H9 (cell line): ENCODE results near the gene RAI1. TPM values are rescaled to one million over a fixed set of nuclear protein-coding genes. Genes with fewer than 3 reads are reported as not detected.

Source experiments
- DNase-seq: peaks from one replicate; pipeline ENCODE4 v3.0.0-alpha.2; 2017
- H2AFZ ChIP-seq: one replicate; pipeline ENCODE4 v1.6.1; 2013; ENCODE audit warnings: mild to moderate bottlenecking, low read length, control low read depth, moderate library complexity
- H2AK5ac ChIP-seq: 2 replicates; pipeline ENCODE4 v1.6.1; 2013; ENCODE audit warnings: low read length, control low read depth, mixed read lengths; ENCODE audit not compliant: insufficient read length
- H2BK120ac ChIP-seq: one replicate; pipeline ENCODE4 v1.6.1; 2013; ENCODE audit warnings: low read depth, mild to moderate bottlenecking, low read length, control low read depth, inconsistent platforms; ENCODE audit not compliant: poor library complexity, severe bottlenecking
- H2BK12ac ChIP-seq: 2 replicates; pipeline ENCODE4 v1.6.1; 2013; ENCODE audit warnings: low read length, control low read depth, mixed read lengths, low read depth; ENCODE audit not compliant: insufficient read length
- H2BK15ac ChIP-seq: 2 replicates; pipeline ENCODE4 v1.6.1; 2013; ENCODE audit warnings: low read depth, low read length, control low read depth
- H2BK20ac ChIP-seq: one replicate; pipeline ENCODE4 v1.6.1; 2013; ENCODE audit warnings: low read depth, mild to moderate bottlenecking, low read length, control low read depth, inconsistent platforms; ENCODE audit not compliant: poor library complexity, severe bottlenecking
- H2BK5ac ChIP-seq: 2 replicates; pipeline ENCODE4 v1.6.1; 2013; ENCODE audit warnings: low read length, control low read depth, mixed read lengths; ENCODE audit not compliant: insufficient read length
- H3K14ac ChIP-seq: 2 replicates; pipeline ENCODE4 v1.6.1; 2013; ENCODE audit warnings: low read length, control low read depth; ENCODE audit not compliant: insufficient read depth
- H3K18ac ChIP-seq: 2 replicates; pipeline ENCODE4 v1.6.1; 2013; ENCODE audit warnings: low read depth, mild to moderate bottlenecking, mixed read lengths, low read length, control low read depth; ENCODE audit not compliant: insufficient read length
- H3K23ac ChIP-seq: 2 replicates; pipeline ENCODE4 v1.6.1; 2013; ENCODE audit warnings: low read length, control low read depth, mixed read lengths, low read depth; ENCODE audit not compliant: insufficient read length
- H3K23me2 ChIP-seq: 2 replicates; pipeline ENCODE4 v1.6.1; 2013; ENCODE audit warnings: low read depth, mild to moderate bottlenecking, mixed read lengths, low read length, control low read depth; ENCODE audit not compliant: insufficient read length, poor library complexity, severe bottlenecking
- H3K27ac ChIP-seq: 2 replicates; pipeline ENCODE4 v1.5.1; 2013; ENCODE audit warnings: low read length, control low read depth, mixed read lengths, low read depth; ENCODE audit not compliant: insufficient read length
- H3K27me3 ChIP-seq: 2 replicates; pipeline ENCODE4 v1.6.1; 2013; ENCODE audit warnings: low read length, control low read depth, inconsistent platforms; ENCODE audit not compliant: insufficient read depth
- H3K4ac ChIP-seq: 2 replicates; pipeline ENCODE4 v1.6.1; 2013; ENCODE audit warnings: low read depth, mild to moderate bottlenecking, control low read depth, inconsistent platforms, low read length, moderate library complexity
- H3K4me1 ChIP-seq: 2 replicates; pipeline ENCODE4 v1.6.1; 2013; ENCODE audit warnings: low read length, control low read depth, inconsistent platforms; ENCODE audit not compliant: insufficient read depth
- H3K4me2 ChIP-seq: 2 replicates; pipeline ENCODE4 v1.6.1; 2013; ENCODE audit warnings: low read length, control low read depth, mixed read lengths; ENCODE audit not compliant: insufficient read length, insufficient read depth
- H3K56ac ChIP-seq: 2 replicates; pipeline ENCODE4 v1.6.1; 2013; ENCODE audit warnings: low read depth, mild to moderate bottlenecking, mixed read lengths, low read length, control low read depth; ENCODE audit not compliant: insufficient read length
- H3K79me1 ChIP-seq: 2 replicates; pipeline ENCODE4 v1.6.1; 2013; ENCODE audit warnings: low read depth, mild to moderate bottlenecking, moderate library complexity, low read length, control low read depth, inconsistent platforms; ENCODE audit not compliant: insufficient read depth, poor library complexity, severe bottlenecking
- H3K79me2 ChIP-seq: 2 replicates; pipeline ENCODE4 v1.6.1; 2013; ENCODE audit warnings: low read length, control low read depth, inconsistent platforms; ENCODE audit not compliant: insufficient read depth
- H3K9ac ChIP-seq: 2 replicates; pipeline ENCODE4 v1.6.1; 2013; ENCODE audit warnings: low read length, control low read depth, mixed read lengths; ENCODE audit not compliant: insufficient read length; ENCODE audit errors: extremely low read depth
- H3K9me3 ChIP-seq: one replicate; pipeline ENCODE4 v1.6.1; 2013; ENCODE audit warnings: low read depth, low read length, inconsistent platforms; ENCODE audit not compliant: control insufficient read depth
- H3T11ph ChIP-seq: one replicate; pipeline ENCODE4 v1.6.1; 2013; ENCODE audit warnings: mild to moderate bottlenecking, low read length, control low read depth, inconsistent platforms
- H4K20me1 ChIP-seq: one replicate; pipeline ENCODE4 v1.6.1; 2013; ENCODE audit not compliant: control insufficient read depth, insufficient read length, insufficient read depth
- H4K5ac ChIP-seq: 2 replicates; pipeline ENCODE4 v1.6.1; 2013; ENCODE audit warnings: low read depth, mild to moderate bottlenecking, mixed read lengths, low read length, control low read depth; ENCODE audit not compliant: insufficient read length
- H4K8ac ChIP-seq: replicated peaks from 2 replicates; pipeline ENCODE4 v1.6.1; 2013; ENCODE audit warnings: low read length, control low read depth, mixed read lengths, low read depth; ENCODE audit not compliant: insufficient read length
- H4K91ac ChIP-seq: 2 replicates; pipeline ENCODE4 v1.6.1; 2013; ENCODE audit warnings: low read depth, mild to moderate bottlenecking, moderate library complexity, mixed read lengths, low read length, control low read depth; ENCODE audit not compliant: insufficient read length
- H3K27ac Mint-ChIP-seq, 3 experiments: 2 replicates in 2 of 3; 3 replicates in 1 of 3; pipeline ENCODE4 v1.8.0; 2020 to 2021; ENCODE audit warnings: mixed read lengths in 3 of 3, mild to moderate bottlenecking in 1 of 3, moderate library complexity in 1 of 3
- H3K27me3 Mint-ChIP-seq: 2 replicates; pipeline ENCODE4 v1.8.0; 2021; ENCODE audit warnings: low read depth, mild to moderate bottlenecking, moderate library complexity, mixed read lengths
- H3K36me3 Mint-ChIP-seq, 3 experiments: 2 replicates in 2 of 3; 3 replicates in 1 of 3; pipeline ENCODE4 v1.8.0; 2020 to 2021; ENCODE audit warnings: low read depth in 3 of 3, mixed read lengths in 3 of 3; ENCODE audit not compliant: insufficient read depth in 1 of 3
- H3K4me1 Mint-ChIP-seq, 2 experiments: 2 replicates each; pipeline ENCODE4 v1.8.0; 2020; ENCODE audit warnings: mixed read lengths in 2 of 2
- H3K4me3 Mint-ChIP-seq, 2 experiments: 2 replicates in 1 of 2; 3 replicates in 1 of 2; pipeline ENCODE4 v1.8.0; 2020 to 2021; ENCODE audit warnings: mild to moderate bottlenecking in 2 of 2, mixed read lengths in 2 of 2, moderate library complexity in 1 of 2
- H3K9me3 Mint-ChIP-seq, 2 experiments: 2 replicates in 1 of 2; 3 replicates in 1 of 2; pipeline ENCODE4 v1.8.0; 2020; ENCODE audit warnings: mild to moderate bottlenecking in 2 of 2, mixed read lengths in 2 of 2, moderate library complexity in 1 of 2
- CTCF ChIP-seq: fragments of 200-600 bp; sonication (generic); conservative IDR thresholded peaks from 3 replicates; pipeline ENCODE4 v1.8.0; 2021; ENCODE audit warnings: antibody characterized with exemption, mild to moderate bottlenecking
- WGBS: extraction: QIAGEN DNeasy Blood & Tissue Kit; methylation state at CpG from one replicate; pipeline ENCODE4 v1.1.7; 2013; ENCODE audit warnings: missing lambda C conversion rate, low lambda C conversion rate, mixed read lengths; ENCODE audit not compliant: insufficient read length; ENCODE audit errors: extremely low coverage; 5-methylcytosine and 5-hydroxymethylcytosine counted together
- total RNA-seq: library from RNA; stranded (reverse); gene quantifications from 2 replicates; pipeline ENCODE4 v1.2.1, GENCODE V29; 2021

RAI1 gene
- total RNA-seq, 1 experiment from 2014 or later, result 1.5 TPM

DNA sequence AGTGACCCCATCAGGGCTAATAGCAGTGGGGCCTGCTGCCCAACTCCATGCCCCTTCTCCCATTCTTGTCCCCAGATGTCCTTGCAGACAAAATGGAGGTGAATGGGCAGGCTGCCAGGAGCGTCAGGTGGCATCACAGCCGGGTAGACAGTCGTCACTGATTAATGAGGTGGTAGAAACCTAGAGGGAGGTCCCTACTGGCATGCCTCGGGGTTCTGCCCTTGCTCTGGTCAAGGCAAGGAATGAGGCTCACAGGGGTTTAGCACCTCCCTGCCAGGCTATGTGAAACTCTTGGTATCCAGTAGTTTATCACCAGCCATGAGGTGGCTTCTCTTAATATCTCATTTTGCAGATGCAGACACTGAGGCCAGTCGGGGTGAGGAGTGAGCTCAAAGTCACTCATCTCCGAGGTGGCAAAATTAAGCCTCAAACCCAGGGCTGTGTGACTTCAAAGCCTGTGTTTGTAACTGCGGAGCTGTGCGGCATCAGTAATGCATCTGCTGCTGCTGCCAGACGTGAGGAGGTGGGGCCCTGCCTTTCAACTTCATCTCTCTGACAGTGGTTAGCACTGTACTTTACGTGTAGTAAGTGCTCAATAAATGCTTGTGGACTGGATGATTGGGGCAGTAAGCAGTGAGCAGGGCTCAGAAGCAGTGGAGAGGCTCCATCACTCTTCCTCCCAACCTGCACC is 21.3 kb downstream of the RAI1 start:
- H4K8ac ChIP-seq, result no peak overlapping the region
- no peak overlapping the region for H3K27ac ChIP-seq
- no peak overlapping the region for H2BK15ac ChIP-seq
- H3K9ac ChIP-seq, result no peak overlapping the region
- H3K79me1 ChIP-seq, result no peaks in the 10 kb centered on the region
- H3K27me3 ChIP-seq, result peaks cover 68% of the 10 kb centered on the region
- H2BK12ac ChIP-seq, result no peak overlapping the region
- H4K91ac ChIP-seq, result no peak overlapping the region
- no peak overlapping the region for H3K4me3 Mint-ChIP-seq
- peaks cover 0 to 5% of the 10 kb centered on the region in 2 experiments; a peak in 3 of 5 replicates for H3K9me3 Mint-ChIP-seq
- no peak overlapping the region for H2BK120ac ChIP-seq
- H2AFZ ChIP-seq, result no peak overlapping the region
- peaks cover 0 to 2% (median 1%) of the 10 kb centered on the region in 3 experiments; a peak in 3 of 7 replicates for H3K36me3 Mint-ChIP-seq
- H3K9me3 ChIP-seq, result no peaks in the 10 kb centered on the region
- no peak overlapping the region for H2AK5ac ChIP-seq
- H3K18ac ChIP-seq, result no peak overlapping the region
- no peak for TF ChIP-seq CTCF
- no peak overlapping the region for H3K4ac ChIP-seq
- peaks cover 36 to 57% of the 10 kb centered on the region in 2 experiments for H3K4me1 Mint-ChIP-seq
- H3K23me2 ChIP-seq, result no peaks in the 10 kb centered on the region
- no peak overlapping the region for H2BK20ac ChIP-seq
- H3K79me2 ChIP-seq, result no peaks in the 10 kb centered on the region
- H3K14ac ChIP-seq, result no peak overlapping the region
- H3K4me2 ChIP-seq, result no peak overlapping the region
- no peak overlapping the region; a peak in 1 of 7 replicates for H3K27ac Mint-ChIP-seq
- peaks cover 2% of the 10 kb centered on the region for H4K20me1 ChIP-seq
- no peak overlapping the region for H4K5ac ChIP-seq
- WGBS, result no CpG with 5 or more reads among the region's 10 CpGs
- H3K23ac ChIP-seq, result no peak overlapping the region
- H3T11ph ChIP-seq, result no peak overlapping the region
- DNase-seq, result no peak
- H3K56ac ChIP-seq, result no peak overlapping the region
- peaks cover 99% of the 10 kb centered on the region for H3K27me3 Mint-ChIP-seq
- H3K4me1 ChIP-seq, result peaks cover 6% of the 10 kb centered on the region; the same call in 1 of the 2 replicates
- H2BK5ac ChIP-seq, result no peak overlapping the region
